ENCODE data around the gene ZNF230. TPM values are rescaled to one million over a fixed set of nuclear protein-coding genes. Genes with fewer than 3 reads are reported as not detected.
A peak's percentile ranks its signal among the peaks of the same experiment; 100 is the strongest.

Gene ZNF230
- total RNA-seq, 1 donor, result 7.2 TPM

DNA sequence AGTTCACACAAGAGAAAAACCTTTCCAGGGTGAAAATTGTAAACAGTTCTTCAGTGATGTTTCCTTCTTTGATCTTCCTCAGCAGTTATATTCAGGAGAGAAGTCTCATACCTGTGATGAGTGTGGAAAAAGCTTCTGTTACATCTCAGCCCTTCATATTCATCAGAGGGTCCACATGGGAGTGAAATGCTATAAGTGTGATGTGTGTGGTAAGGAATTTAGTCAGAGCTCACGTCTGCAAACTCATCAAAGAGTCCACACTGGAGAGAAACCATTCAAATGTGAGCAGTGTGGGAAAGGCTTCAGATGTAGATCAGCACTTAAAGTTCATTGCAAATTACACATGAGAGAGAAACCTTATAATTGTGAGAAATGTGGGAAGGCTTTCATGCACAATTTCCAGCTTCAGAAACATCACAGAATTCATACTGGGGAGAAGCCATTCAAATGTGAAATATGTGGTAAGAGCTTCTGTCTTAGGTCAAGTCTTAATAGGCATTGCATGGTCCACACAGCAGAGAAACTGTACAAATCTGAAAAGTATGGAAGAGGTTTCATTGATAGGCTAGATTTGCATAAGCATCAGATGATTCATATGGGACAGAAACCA, 29.3 kb downstream of the ZNF230 start:
- no peak for DNase-seq (ENCODE audit: insufficient read length, low spot score, missing footprints)
- H3K4me1 ChIP-seq (ENCODE audit: insufficient read depth, low read length), result no peaks in the 10 kb centered on the region
- TF ChIP-seq, protein P1, sequence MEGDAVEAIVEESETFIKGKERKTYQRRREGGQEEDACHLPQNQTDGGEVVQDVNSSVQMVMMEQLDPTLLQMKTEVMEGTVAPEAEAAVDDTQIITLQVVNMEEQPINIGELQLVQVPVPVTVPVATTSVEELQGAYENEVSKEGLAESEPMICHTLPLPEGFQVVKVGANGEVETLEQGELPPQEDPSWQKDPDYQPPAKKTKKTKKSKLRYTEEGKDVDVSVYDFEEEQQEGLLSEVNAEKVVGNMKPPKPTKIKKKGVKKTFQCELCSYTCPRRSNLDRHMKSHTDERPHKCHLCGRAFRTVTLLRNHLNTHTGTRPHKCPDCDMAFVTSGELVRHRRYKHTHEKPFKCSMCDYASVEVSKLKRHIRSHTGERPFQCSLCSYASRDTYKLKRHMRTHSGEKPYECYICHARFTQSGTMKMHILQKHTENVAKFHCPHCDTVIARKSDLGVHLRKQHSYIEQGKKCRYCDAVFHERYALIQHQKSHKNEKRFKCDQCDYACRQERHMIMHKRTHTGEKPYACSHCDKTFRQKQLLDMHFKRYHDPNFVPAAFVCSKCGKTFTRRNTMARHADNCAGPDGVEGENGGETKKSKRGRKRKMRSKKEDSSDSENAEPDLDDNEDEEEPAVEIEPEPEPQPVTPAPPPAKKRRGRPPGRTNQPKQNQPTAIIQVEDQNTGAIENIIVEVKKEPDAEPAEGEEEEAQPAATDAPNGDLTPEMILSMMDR (IDR thresholded peaks at IDR 0.05; ENCODE audit: extremely low read depth, low read depth, low read length), result no peak
- H3K27me3 ChIP-seq (ENCODE audit: insufficient read depth, low read length), result no peaks in the 10 kb centered on the region
- H3K4me2 ChIP-seq (ENCODE audit: insufficient read depth, low read length), result no peak overlapping the region
- no peak overlapping the region for H3K27ac ChIP-seq (ENCODE audit: low read depth, low read length)
- no peak overlapping the region for H2AFZ ChIP-seq (ENCODE audit: low read length)
- H3K36me3 ChIP-seq (ENCODE audit: insufficient read depth, low read length), result peaks cover 51% of the 10 kb centered on the region
- no peak overlapping the region for H3K4me3 ChIP-seq (ENCODE audit: insufficient read depth, low read length)
- peaks cover 21% of the 10 kb centered on the region for H3K9me3 ChIP-seq (ENCODE audit: low read depth, low read length)
- no peaks in the 10 kb centered on the region for H3K79me2 ChIP-seq (ENCODE audit: insufficient read depth, low read length)
- no peaks in the 10 kb centered on the region for H4K20me1 ChIP-seq (ENCODE audit: insufficient read depth, low read length)

DNA sequence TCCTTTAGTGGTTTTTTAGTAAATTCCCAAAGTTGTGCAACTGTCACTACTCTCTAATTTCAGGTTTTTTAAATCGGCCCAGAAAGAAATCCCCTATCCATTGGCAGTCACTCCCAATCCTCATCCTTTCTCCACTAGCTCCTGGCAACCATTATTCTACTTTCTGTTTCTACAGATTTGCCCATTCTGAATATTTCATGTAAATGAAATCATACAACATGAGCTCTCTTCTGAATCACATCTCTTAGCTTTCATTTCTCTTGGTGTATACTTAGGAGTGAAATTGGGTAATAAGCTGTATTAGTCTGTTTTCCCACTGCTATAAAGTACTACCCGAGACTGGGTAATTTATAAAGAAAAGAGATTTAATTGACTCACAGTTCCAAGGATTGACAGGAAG, 39.4 kb downstream of the ZNF230 start:
- Histone ChIP-seq H3K9me3 (ENCODE audit: low read depth, low read length) (no peaks in the 10 kb centered on the region), H3K4me2 (ENCODE audit: insufficient read depth, low read length) (no peak overlapping the region), H2AFZ (ENCODE audit: low read length) (no peak overlapping the region), H3K4me3 (ENCODE audit: insufficient read depth, low read length) (no peak overlapping the region), H3K27ac (ENCODE audit: low read depth, low read length) (no peak overlapping the region), H3K79me2 (ENCODE audit: insufficient read depth, low read length) (no peaks in the 10 kb centered on the region), H3K27me3 (ENCODE audit: insufficient read depth, low read length) (no peaks in the 10 kb centered on the region), H3K4me1 (ENCODE audit: insufficient read depth, low read length) (no peaks in the 10 kb centered on the region), H4K20me1 (ENCODE audit: insufficient read depth, low read length) (no peaks in the 10 kb centered on the region), H3K36me3 (ENCODE audit: insufficient read depth, low read length) (no peaks in the 10 kb centered on the region)
- TF ChIP-seq, protein P1 (IDR thresholded peaks at IDR 0.05; ENCODE audit: extremely low read depth, low read depth, low read length), result no peak
- no peak for DNase-seq (ENCODE audit: insufficient read length, low spot score, missing footprints)

GRCh38 chr19:44050740-44051649, 48.2 kb downstream of the ZNF230 start:
- TF ChIP-seq, protein P1 (IDR thresholded peaks at IDR 0.05; ENCODE audit: extremely low read depth, low read depth, low read length), result no peak
- no peak for DNase-seq (ENCODE audit: insufficient read length, low spot score, missing footprints)
- Histone ChIP-seq H3K36me3 (ENCODE audit: insufficient read depth, low read length) (peaks cover 2% of the 10 kb centered on the region), H3K4me1 (ENCODE audit: insufficient read depth, low read length) (peaks cover 13% of the 10 kb centered on the region), H3K79me2 (ENCODE audit: insufficient read depth, low read length) (peaks cover 19% of the 10 kb centered on the region), H2AFZ (ENCODE audit: low read length) (peak overlapping the region; percentile 100), H4K20me1 (ENCODE audit: insufficient read depth, low read length) (no peaks in the 10 kb centered on the region), H3K27ac (ENCODE audit: low read depth, low read length) (peak overlapping the region; percentile 32), H3K9me3 (ENCODE audit: low read depth, low read length) (no peaks in the 10 kb centered on the region), H3K27me3 (ENCODE audit: insufficient read depth, low read length) (peaks cover 11% of the 10 kb centered on the region), H3K4me2 (ENCODE audit: insufficient read depth, low read length) (peak overlapping the region; percentile 99), H3K4me3 (ENCODE audit: insufficient read depth, low read length) (peak overlapping the region; percentile 99)

Measured in osteoblast (primary cell).